Heart left ventricle (tissue), 13 donors: ENCODE measurements around the gene CDC42EP5.

Experiments used
- POLR2A ChIP-seq, 2 donors: fragments of 450-650 bp; IDR thresholded peaks; one replicate each; pipeline ENCODE4 v1.6.1; 2017; ENCODE audit warnings: antibody characterized with exemption in 2 of 2, mild to moderate bottlenecking in 2 of 2, moderate library complexity in 2 of 2
- TF ChIP-seq, protein P1 (sequence below), 12 donors: fragments of 200-600 bp; sonication (generic) in 4 of 12; IDR thresholded peaks; one replicate each; pipeline versions ENCODE4 v1.5.0 to v1.8.0; 2018 to 2022; ENCODE audit warnings: antibody characterized with exemption in 12 of 12, mild to moderate bottlenecking in 5 of 12
- donor health status: ischemic (EF 13 %, LVEDD 7.1; RV severe dilation, severe dysfunction).
- donor health status: DM: no; HTN: yes; CAD: no.
- donor health status: DM: no; HTN: no; CAD: no.
- donor health status: ischemic (EF 25% LVEDD 6.9; RV normal size, moderate dysfunction).
- donor health status: ischemic (EF 25% LVEDD 5.7; RV mildly dilated, moderate dysfunction).
- donor health status: ischemic (EF 35%, LVEDD 5.7; RV mildly dilated, moderate dysfunction).
- donor health status: nonischemic (EF 11% LVEDD 7.7; RV severe dilation, severe dysfunction).
- donor health status: DM: yes; HTN: yes; CAD: no.
- donor health status: PGD.
- donor health status: ischemic (EF 29% LVEDD 5.4; RV normal size, mild dysfunction).
- donor health status: nonischemic (EF 23%, LVEDD 6.1; RV moderate dilation, normal function).

DNA sequence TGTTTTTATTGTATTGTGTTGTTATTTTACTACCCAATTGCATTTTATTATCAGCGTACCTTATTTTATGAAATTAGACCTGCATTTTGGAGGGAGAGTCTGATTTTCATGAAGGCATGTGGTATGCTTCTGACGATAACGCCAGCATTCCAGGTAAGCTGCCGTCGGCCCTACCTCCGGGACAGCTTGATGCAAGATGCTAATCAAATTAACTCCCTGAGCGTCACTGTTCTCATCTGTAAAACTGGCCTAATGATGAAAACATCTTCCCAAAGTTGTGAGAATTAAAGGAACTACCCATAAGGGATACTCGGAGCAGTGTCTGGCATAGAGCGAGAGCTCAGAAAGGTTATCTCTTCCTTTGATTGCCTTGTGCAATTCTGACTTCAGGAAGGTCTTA, 16.7 kb upstream of the CDC42EP5 start:
- TF ChIP-seq, protein P1, sequence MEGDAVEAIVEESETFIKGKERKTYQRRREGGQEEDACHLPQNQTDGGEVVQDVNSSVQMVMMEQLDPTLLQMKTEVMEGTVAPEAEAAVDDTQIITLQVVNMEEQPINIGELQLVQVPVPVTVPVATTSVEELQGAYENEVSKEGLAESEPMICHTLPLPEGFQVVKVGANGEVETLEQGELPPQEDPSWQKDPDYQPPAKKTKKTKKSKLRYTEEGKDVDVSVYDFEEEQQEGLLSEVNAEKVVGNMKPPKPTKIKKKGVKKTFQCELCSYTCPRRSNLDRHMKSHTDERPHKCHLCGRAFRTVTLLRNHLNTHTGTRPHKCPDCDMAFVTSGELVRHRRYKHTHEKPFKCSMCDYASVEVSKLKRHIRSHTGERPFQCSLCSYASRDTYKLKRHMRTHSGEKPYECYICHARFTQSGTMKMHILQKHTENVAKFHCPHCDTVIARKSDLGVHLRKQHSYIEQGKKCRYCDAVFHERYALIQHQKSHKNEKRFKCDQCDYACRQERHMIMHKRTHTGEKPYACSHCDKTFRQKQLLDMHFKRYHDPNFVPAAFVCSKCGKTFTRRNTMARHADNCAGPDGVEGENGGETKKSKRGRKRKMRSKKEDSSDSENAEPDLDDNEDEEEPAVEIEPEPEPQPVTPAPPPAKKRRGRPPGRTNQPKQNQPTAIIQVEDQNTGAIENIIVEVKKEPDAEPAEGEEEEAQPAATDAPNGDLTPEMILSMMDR (IDR thresholded peaks at IDR 0.05), result no peak
- no peak for TF ChIP-seq POLR2A (IDR thresholded peaks at IDR 0.05)
